ENCODE results near the gene NOC2L. TPM values are rescaled to one million over a fixed set of nuclear protein-coding genes. Genes with fewer than 3 reads are reported as not detected.

The NOC2L gene
- polyA plus RNA-seq, 1 donor, result 49.2 TPM

DNA sequence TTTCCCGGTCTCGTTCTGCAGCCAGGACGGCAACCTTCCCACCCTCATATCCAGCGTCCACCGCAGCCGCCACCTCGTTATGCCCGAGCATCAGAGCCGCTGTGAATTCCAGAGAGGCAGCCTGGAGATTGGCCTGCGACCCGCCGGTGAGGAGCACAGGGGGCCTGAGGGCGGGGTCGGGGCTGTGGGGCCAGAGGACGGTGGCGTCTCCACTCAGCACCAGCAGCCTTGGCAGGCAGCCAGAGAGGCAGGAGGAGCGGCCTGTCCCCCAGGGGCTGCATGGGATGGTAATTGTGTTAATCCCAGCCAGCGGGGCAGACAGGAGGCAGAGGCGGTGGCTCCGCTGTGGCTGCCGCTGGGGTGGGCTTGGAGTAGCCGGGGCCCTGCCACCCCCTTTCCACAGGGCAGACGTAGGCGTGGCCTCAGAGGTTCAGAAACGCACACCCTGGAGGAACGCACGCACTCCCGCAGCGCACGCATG, 23.3 kb downstream of the NOC2L start:
- peak in 1 of 2 donors; percentile 48 for DNase-seq
- peaks cover 87% of the 10 kb centered on the region for H3K27me3 ChIP-seq (ENCODE audit: control insufficient read depth, insufficient read depth, low read length)

DNA sequence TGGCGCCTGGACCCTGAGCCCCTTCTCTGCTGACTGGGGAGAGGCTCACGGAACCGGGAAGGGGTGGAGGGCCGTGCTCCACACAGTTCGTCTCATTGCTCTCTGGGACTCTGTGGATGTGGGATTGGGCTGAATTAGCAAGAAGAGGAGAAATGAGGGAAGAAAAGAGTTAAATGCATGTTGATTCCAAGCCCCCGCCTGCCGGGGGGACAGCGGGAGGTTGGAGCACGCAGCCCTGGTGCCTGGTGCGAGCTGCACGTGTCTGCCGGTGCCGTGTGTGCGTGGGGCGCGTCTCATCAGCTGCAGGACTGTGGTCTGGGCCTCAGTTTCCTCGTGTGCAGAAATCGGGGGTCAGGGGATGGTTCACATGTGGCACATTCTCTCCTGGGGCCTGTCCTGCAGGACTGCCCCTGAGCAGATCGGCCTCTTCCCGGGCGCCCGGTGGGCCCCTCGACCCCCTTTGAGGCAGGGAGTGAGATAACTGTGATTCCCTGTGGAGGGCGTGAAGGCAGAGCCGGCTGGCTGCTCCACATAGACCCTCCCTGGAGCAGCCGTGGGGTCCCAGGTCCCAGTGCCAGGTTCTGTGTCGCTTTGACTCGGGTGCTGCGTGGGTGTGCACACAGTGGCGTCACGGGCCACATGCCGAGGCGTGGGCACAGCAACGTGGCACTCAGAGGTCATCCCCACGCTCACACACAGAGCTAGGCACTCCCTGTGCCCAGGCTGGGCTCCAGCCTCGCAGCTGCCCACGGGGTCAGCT, 23.9 kb downstream of the NOC2L start:
- peaks cover 87% of the 10 kb centered on the region for H3K27me3 ChIP-seq (ENCODE audit: control insufficient read depth, insufficient read depth, low read length)
- peaks cover 12% of the 10 kb centered on the region for H3K9me3 ChIP-seq (ENCODE audit: control insufficient read depth, low read depth, low read length)
- DNase-seq, result no peak
- no peak overlapping the region for H3K4me3 ChIP-seq (ENCODE audit: low read length)
- no peak overlapping the region for H3K27ac ChIP-seq (ENCODE audit: low read length)
- peaks cover 20% of the 10 kb centered on the region for H3K4me1 ChIP-seq (ENCODE audit: control insufficient read depth, insufficient read depth, low read length)
- no peaks in the 10 kb centered on the region for H3K36me3 ChIP-seq (ENCODE audit: control insufficient read depth, insufficient read depth, low read length)
- no CpG with 5 or more reads among the region's 37 CpGs for WGBS (ENCODE audit: insufficient coverage, low lambda C conversion rate)

More for the DNA sequence above, 23.3 kb downstream of the NOC2L start:
- peaks cover 25% of the 10 kb centered on the region for H3K4me1 ChIP-seq (ENCODE audit: control insufficient read depth, insufficient read depth, low read length)
- no peaks in the 10 kb centered on the region for H3K36me3 ChIP-seq (ENCODE audit: control insufficient read depth, insufficient read depth, low read length)
- H3K27ac ChIP-seq (ENCODE audit: low read length), result no peak overlapping the region
- H3K9me3 ChIP-seq (ENCODE audit: control insufficient read depth, low read depth, low read length), result peaks cover 12% of the 10 kb centered on the region
- WGBS (ENCODE audit: insufficient coverage, low lambda C conversion rate), result 0% methylated on average over 1 of the region's 30 CpGs
- no peak overlapping the region for H3K4me3 ChIP-seq (ENCODE audit: low read length)

DNA sequence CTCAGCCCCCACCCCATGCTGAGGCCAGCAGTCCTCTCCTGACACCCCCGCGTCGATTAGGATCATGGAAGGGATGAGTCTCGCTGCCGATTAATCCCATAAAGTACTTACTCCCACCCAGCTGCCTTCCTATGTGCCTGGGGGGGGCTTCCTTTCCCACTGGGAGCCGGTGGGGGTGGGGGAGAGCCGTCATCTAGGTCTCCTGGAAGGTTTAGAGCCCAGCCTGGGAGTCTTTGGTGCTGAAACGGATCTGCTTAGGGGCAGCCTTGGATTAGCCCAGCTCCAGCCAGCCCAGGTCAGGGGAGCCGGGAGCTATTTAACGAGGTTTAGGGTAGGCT, 25.5 kb downstream of the NOC2L start:
- Histone ChIP-seq H3K4me1 (ENCODE audit: control insufficient read depth, insufficient read depth, low read length) (peaks cover 11% of the 10 kb centered on the region), H3K4me3 (ENCODE audit: low read length) (no peak overlapping the region), H3K9me3 (ENCODE audit: control insufficient read depth, low read depth, low read length) (peaks cover 7% of the 10 kb centered on the region), H3K27me3 (ENCODE audit: control insufficient read depth, insufficient read depth, low read length) (peaks cover 82% of the 10 kb centered on the region), H3K27ac (ENCODE audit: low read length) (no peak overlapping the region), H3K36me3 (ENCODE audit: control insufficient read depth, insufficient read depth, low read length) (no peaks in the 10 kb centered on the region)
- no CpG with 5 or more reads among the region's 10 CpGs for WGBS (ENCODE audit: insufficient coverage, low lambda C conversion rate)
- no peak for DNase-seq

DNA sequence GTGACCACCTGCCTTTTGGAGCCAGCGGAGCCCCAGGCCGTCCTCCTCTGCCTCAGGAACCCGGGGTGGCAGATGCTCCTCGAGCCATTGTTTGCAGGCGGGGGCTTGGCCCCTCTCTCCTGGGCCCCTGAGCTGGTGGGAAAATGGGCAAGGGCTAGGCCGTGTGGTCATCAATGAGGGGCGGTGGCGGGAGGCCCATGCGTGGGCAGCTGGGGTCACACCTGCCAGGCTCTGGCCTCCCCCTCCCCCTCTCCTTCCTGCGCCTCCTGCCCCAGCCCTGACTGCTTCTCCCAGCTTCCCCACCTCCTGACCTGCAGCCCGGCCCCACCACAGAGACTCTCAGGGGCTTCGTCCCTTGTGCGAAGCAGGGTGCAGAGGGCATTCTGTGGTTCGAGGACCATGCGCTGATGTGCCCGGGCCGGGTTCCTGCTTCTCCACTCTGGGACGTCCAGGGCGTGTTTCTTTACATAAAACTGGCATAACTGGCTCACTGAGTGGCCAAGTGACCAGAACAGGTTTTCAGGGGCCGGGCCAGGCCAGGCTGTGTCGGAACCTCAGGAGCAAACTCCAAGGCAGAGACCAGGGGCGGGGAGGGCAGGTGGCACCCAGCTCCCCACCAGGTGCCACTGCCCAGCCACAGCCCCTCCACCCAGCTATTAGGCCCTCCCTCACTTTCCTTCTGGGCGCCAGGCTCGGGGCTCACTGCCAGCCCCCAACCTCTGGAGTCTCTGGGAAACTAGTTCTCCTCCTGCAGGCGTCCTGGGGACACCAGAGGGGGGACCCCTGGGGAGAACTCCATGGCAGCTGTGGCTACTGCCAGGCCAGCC, 26.1 kb downstream of the NOC2L start:
- H3K27me3 ChIP-seq (ENCODE audit: control insufficient read depth, insufficient read depth, low read length), result peaks cover 81% of the 10 kb centered on the region
- H3K36me3 ChIP-seq (ENCODE audit: control insufficient read depth, insufficient read depth, low read length), result no peaks in the 10 kb centered on the region
- peaks cover 7% of the 10 kb centered on the region for H3K9me3 ChIP-seq (ENCODE audit: control insufficient read depth, low read depth, low read length)
- no peak for DNase-seq
- no CpG with 5 or more reads among the region's 25 CpGs for WGBS (ENCODE audit: insufficient coverage, low lambda C conversion rate)
- no peak overlapping the region for H3K4me3 ChIP-seq (ENCODE audit: low read length)
- H3K27ac ChIP-seq (ENCODE audit: low read length), result no peak overlapping the region
- peaks cover 11% of the 10 kb centered on the region for H3K4me1 ChIP-seq (ENCODE audit: control insufficient read depth, insufficient read depth, low read length)

DNA sequence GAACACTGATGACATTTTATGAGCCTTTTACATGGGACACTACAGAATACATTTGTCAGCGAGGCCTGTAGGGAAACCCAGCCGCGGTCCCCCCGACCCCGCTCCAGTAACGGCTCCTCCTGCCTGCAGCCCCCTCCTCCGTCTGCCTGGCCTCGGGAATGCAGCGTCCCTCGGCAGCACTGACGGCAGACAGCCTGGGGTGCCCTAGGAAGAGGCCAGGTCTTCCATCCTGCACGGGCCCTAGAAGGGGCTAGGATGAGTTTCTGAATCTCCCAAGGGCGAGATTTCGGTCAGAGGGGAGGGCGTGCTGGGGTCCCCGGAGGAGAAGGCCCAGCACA, 26.9 kb downstream of the NOC2L start:
- WGBS (ENCODE audit: insufficient coverage, low lambda C conversion rate), result no CpG with 5 or more reads among the region's 16 CpGs
- Histone ChIP-seq H3K36me3 (ENCODE audit: control insufficient read depth, insufficient read depth, low read length) (no peaks in the 10 kb centered on the region), H3K27ac (ENCODE audit: low read length) (no peak overlapping the region), H3K4me1 (ENCODE audit: control insufficient read depth, insufficient read depth, low read length) (peaks cover 11% of the 10 kb centered on the region), H3K9me3 (ENCODE audit: control insufficient read depth, low read depth, low read length) (peaks cover 7% of the 10 kb centered on the region), H3K27me3 (ENCODE audit: control insufficient read depth, insufficient read depth, low read length) (peaks cover 81% of the 10 kb centered on the region), H3K4me3 (ENCODE audit: low read length) (no peak overlapping the region)
- no peak for DNase-seq

DNA sequence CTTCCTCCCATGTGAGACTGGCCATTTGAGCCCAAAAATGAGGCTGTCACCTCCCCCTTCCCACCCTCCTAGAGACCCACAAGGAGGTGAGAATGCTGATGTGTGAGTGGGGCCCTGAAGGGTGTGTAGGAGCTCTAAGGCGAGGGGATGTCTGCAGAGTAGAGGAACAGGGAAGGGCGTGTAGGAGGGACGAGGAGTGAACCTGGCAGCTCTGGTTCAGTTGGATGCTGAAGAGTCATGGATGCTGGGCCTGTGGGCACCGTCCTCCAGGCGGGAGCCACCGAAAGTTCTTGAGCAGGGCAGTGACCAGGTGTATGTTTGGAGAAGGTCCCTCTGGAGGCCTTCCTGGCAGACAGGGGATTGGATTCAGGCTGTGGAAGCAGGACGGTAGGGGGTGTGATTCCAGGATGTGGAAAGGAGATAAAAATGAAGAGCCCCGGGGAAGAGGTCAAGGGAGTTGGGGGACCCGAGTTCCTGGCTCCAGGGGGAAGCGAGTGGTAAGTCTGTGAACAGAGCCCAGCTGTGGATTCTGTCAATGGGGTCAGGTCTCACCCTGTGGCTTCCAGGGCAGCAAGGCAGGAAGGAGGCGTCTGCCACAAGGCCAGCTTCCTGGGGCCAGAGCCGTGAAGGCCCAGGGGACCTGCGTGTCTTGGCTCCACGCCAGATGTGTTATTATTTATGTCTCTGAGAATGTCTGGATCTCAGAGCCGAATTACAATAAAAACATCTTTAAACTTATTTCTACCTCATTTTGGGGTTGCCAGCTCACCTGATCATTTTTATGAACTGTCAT, 27.5 kb downstream of the NOC2L start:
- DNase-seq, result no peak
- H3K27ac ChIP-seq (ENCODE audit: low read length), result no peak overlapping the region
- 20% methylated on average over 1 of the region's 15 CpGs for WGBS (ENCODE audit: insufficient coverage, low lambda C conversion rate)
- H3K27me3 ChIP-seq (ENCODE audit: control insufficient read depth, insufficient read depth, low read length), result peaks cover 81% of the 10 kb centered on the region
- H3K4me3 ChIP-seq (ENCODE audit: low read length), result no peak overlapping the region
- peaks cover 7% of the 10 kb centered on the region for H3K9me3 ChIP-seq (ENCODE audit: control insufficient read depth, low read depth, low read length)
- H3K36me3 ChIP-seq (ENCODE audit: control insufficient read depth, insufficient read depth, low read length), result no peaks in the 10 kb centered on the region
- peaks cover 11% of the 10 kb centered on the region for H3K4me1 ChIP-seq (ENCODE audit: control insufficient read depth, insufficient read depth, low read length)

DNA sequence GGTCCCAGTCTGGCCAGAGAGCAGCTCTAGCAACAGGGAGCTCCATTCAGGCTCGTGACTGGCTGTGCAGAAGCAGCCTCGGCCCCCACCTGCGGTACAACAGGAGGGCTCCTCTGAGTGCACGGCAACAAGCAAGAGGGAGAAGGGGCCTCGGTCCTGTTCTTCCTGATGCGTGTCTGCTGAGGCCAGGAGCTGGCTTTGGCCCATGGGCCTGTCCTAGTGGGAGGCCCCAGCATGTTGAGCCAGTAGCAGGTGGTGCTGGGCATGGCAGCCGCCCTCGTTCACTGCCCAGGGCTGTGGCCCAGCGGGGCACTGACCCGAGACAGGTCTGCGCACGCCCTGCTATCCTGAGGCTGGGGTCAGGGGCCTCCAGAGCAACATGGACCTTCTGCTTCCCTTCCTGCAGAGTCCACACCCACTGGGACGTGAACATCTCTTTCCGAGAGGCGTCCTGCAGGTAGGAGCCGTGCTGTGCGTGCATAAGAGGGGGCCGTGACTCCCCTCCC, 28.4 kb downstream of the NOC2L start:
- H3K27ac ChIP-seq (ENCODE audit: low read length), result no peak overlapping the region
- no peak overlapping the region for H3K4me3 ChIP-seq (ENCODE audit: low read length)
- H3K36me3 ChIP-seq (ENCODE audit: control insufficient read depth, insufficient read depth, low read length), result no peaks in the 10 kb centered on the region
- H3K27me3 ChIP-seq (ENCODE audit: control insufficient read depth, insufficient read depth, low read length), result peaks cover 81% of the 10 kb centered on the region
- peaks cover 9% of the 10 kb centered on the region for H3K9me3 ChIP-seq (ENCODE audit: control insufficient read depth, low read depth, low read length)
- no peak for DNase-seq
- H3K4me1 ChIP-seq (ENCODE audit: control insufficient read depth, insufficient read depth, low read length), result peaks cover 9% of the 10 kb centered on the region
- WGBS (ENCODE audit: insufficient coverage, low lambda C conversion rate), result no CpG with 5 or more reads among the region's 18 CpGs

DNA sequence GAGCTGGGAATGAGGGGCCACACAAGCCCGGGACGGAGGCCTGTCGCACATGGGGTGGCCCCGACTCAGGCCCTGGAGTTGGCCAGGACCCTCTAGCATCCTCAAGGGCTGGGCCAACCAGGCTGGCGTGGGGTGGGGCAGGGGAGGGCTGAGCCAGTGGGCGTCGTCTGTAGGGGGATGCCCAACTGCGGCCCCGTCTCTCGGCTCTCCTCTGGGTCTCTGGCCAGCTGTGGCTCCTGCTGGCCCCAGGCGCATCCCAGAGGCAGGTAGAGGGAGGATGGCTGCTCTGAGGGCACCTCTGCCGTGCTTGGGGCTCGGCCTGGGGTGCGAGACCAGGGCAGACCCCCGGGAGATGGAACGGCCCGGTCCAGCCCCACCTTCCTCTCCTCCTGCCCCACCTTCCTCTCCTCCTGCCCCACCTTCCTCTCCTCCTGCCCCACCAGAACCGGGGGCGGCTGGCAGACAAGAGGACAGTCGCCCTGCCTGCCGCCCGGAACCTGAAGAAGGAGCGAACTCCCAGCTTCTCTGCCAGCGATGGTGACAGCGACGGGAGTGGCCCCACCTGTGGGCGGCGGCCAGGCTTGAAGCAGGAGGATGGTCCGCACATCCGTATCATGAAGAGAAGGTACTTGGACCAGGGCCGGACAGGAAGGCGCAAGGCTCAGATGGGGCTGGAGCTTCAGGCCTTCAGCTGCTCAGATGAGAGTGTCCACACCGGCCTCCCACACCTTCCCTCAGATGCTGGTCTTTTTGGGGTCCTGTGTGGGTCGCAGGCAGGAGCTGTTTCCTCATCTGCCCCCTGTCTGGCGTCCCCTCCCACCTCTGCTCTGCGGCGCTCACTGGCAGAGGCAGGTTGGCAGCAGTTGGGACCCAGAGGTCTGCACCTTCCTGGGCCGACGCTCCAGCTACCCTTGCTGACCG, 29.1 kb downstream of the NOC2L start:
- H3K27ac ChIP-seq (ENCODE audit: low read length), result no peak overlapping the region
- H3K4me1 ChIP-seq (ENCODE audit: control insufficient read depth, insufficient read depth, low read length), result peaks cover 4% of the 10 kb centered on the region
- H3K36me3 ChIP-seq (ENCODE audit: control insufficient read depth, insufficient read depth, low read length), result no peaks in the 10 kb centered on the region
- peaks cover 80% of the 10 kb centered on the region for H3K27me3 ChIP-seq (ENCODE audit: control insufficient read depth, insufficient read depth, low read length)
- peaks cover 4% of the 10 kb centered on the region for H3K9me3 ChIP-seq (ENCODE audit: control insufficient read depth, low read depth, low read length)
- no peak overlapping the region for H3K4me3 ChIP-seq (ENCODE audit: low read length)
- DNase-seq, result no peak
- no CpG with 5 or more reads among the region's 40 CpGs for WGBS (ENCODE audit: insufficient coverage, low lambda C conversion rate)

DNA sequence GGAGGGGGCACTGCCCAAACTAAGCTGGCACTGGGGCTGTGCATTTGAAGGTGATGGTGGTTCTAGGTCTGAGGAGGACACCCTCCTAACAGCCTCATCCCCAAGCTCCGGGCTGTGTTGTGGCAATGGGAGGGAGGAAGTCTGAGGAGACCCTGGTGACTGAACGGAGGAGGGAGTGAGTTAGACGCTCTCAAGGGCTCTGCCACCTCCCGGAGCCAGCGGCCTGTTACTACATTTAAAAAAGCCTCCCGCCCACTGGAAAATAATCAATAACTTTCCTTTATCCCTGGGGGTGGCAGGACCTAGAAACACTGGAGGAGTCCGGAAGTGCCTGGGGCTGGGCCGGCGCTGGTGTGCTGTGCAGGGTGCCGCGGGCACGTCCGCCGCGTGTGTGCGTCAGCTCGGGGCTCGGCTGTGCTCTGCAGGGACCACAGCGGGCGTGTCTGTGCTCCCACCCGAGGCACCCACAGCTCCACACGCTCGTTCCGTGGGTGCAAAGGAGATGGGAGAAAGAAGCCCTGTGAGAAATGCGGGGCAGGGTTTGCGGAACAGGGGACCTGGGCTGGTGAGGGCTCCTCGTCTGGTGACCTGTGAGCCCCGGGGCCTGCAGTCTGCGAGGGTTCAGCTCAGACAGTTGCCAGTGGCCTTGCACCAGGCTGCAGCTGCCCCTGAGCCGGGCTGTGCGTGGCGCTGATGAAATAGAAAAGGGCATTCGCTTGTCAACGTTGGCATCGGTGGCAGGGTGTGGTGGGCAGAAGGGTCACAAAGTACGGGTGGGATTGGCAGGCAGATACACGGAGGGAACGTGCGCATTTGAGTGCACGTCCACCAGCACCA, 30.0 kb downstream of the NOC2L start:
- no peak for DNase-seq
- H3K27me3 ChIP-seq (ENCODE audit: control insufficient read depth, insufficient read depth, low read length), result peaks cover 82% of the 10 kb centered on the region
- WGBS (ENCODE audit: insufficient coverage, low lambda C conversion rate), result no CpG with 5 or more reads among the region's 40 CpGs

More for the DNA sequence above, 30.0 kb downstream of the NOC2L start:
- peaks cover 4% of the 10 kb centered on the region for H3K9me3 ChIP-seq (ENCODE audit: control insufficient read depth, low read depth, low read length)
- H3K27ac ChIP-seq (ENCODE audit: low read length), result no peak overlapping the region
- H3K4me3 ChIP-seq (ENCODE audit: low read length), result no peak overlapping the region
- no peaks in the 10 kb centered on the region for H3K36me3 ChIP-seq (ENCODE audit: control insufficient read depth, insufficient read depth, low read length)
- H3K4me1 ChIP-seq (ENCODE audit: control insufficient read depth, insufficient read depth, low read length), result peaks cover 2% of the 10 kb centered on the region

All from large intestine (tissue), 3 donors.